Activated CD4-positive, alpha-beta T cell treated with anti-CD3 and anti-CD28 coated beads, Interleukin-2, amount 50 U/mL, for 1 hour (primary cell): ENCODE measurements around the gene TMEM225B.
"Not testable (repeated sequence)": the region's sequence is repeated elsewhere in the genome, so short reads cannot be mapped to it uniquely, and the experiment has no call there.

Source experiments
- DNase-seq: peaks from one replicate; pipeline ENCODE4 v3.0.0-alpha.2; 2020

TMEM225B gene

DNA sequence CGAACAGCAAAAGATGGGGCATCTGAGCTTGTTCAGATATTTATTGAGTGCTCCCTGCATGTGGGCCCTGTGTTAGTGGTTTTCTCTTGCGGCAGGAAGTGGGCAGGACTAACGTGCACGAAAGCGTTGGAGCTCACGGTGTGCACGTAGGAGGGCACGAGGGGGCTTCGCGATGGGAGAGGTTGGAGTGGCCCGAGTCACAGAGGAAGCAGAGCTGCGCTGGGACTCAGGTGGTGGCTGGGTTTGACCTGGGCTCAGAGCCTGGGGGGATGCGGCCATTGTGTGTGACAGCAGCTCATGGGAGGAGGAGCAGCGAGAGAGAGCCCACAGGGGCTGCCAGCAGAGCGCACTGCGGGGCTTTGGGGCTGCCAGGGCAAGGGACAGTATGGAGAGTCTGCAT, 26.4 kb downstream of the TMEM225B start:
- peak; percentile 54 for DNase-seq

DNA sequence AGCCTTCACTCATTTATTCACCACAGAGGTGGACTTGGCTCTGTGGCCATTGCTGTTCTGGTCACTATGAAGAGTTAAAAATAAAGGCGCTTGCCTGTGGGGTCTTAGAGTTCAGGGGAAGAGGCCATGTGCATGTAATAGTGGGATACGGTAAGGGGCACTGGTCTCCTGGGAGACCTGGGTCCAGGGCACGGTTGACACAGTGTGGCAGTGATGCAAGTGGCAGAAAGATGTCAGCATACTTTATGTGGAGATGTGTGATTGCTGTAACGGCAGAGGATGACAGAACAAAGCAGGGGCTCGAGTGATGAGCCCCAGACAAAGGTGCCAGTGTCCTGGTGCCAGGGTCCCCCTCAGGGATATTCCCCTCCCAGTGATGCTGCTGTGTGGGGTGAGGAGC, 27.3 kb downstream of the TMEM225B start:
- DNase-seq: no peak

DNA sequence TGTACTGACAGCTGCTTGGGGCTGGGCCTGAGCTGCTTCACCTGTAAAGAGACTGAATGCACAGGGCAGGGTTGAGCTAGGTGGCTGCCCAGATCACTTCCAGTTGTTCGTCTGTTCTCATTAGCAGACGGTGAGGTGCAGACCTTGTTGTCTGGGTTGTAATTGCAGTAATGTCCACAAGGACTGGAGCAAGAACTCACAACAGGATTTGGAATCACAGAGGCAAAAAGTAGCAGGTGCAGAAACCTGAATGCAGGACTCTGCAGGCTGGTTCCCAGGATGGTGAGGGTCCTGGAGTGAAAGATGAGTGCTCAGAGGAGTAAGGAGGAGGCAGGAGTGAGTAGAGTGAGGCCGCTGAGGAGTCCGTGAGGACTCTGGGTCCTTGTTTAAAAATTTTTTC, 27.9 kb downstream of the TMEM225B start:
- DNase-seq: no peak

DNA sequence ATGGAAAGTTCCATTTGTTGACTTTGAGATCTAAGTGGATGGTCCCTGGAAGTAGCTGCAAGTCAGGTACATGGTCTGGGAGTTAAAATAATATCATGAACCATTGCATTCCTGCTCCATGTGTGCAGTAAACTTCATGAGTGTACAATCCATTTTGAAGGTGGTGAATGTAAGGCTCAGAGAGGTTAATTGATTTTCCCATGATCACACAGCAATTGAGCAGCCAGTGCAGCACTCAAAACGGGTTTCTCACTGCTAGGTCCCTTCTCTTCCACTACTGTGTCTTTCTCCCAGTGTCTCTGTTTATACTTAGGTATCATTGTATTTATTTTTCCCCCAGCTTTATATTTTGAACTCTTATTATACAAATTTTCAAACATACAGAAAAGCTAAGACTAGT, 28.6 kb downstream of the TMEM225B start:
- DNase-seq: no peak

DNA sequence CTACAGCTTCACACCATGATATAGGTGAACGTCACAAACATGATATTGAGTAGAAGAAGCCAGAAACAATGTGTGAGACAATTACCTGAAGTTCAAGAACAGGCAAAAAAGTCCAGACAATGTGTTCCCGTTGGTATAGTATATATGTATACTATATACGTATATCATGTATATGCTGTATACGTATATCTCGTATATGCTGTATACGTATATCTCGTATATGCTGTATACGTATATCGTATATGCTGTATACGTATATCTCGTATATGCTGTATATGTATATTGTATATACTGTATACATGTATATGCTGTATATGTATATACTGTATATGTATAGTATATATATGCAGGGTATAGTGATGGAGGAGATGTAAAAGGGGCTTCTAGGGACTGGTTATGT, 29.4 kb downstream of the TMEM225B start:
- no peak for DNase-seq

DNA sequence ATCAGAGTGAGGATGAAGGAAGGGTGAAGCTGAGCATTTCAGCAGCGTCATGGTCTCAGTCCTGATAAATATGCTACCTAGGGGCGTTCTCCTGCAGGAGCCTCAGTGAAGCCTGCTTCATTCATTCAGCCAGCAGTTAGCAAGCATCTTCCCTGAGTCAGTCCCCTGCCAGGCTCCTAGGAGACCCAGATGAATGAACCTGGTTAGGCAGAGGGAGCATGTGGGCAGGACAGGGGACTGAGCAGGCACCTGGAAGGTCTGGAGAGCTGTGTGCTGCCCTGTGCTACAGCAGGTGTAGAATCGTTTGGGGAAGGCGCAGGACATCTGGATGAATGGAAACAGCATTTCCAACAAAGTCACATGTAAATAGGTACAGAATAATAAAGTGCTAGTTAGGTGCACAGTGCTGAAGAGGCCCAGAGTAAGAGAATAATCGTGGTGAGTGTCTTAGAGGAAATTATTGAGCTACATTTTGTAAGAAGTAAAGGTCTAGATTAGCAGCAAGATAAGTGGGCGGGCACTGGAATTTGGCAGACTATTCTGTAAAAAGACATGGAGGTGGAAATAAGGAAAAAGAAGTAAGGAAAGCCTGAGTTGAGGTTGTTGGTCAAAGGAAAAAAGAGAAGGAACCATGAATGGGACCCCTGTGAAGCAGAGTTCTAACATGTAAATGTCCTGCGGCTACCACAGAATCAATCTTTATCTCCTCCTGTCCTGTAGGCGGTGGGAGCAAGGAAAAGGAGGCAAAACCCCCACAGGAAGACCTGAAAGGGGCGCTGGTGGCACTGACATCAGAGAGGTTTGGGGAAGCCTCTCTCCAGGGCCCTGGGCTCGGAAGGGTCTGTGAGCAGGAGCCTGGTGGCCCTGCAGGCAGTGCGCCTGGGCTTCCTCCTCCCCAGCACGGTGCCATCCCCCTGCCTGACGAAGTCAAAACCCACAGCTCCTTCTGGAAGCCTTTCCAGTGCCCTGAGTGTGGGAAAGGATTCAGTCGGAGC, 30.7 kb downstream of the TMEM225B start:
- no peak for DNase-seq

DNA sequence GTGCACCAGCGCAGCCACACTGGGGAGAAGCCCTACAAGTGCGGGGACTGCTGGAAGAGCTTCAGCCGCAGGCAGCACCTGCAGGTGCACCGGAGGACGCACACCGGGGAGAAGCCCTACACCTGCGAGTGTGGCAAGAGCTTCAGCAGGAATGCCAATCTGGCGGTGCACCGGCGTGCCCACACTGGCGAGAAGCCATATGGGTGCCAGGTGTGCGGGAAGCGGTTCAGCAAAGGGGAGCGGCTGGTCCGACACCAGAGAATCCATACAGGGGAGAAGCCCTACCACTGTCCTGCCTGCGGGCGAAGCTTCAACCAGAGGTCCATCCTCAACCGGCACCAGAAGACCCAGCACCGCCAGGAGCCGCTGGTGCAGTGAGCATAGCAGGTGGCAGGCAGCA, 31.6 kb downstream of the TMEM225B start:
- DNase-seq: no peak

DNA sequence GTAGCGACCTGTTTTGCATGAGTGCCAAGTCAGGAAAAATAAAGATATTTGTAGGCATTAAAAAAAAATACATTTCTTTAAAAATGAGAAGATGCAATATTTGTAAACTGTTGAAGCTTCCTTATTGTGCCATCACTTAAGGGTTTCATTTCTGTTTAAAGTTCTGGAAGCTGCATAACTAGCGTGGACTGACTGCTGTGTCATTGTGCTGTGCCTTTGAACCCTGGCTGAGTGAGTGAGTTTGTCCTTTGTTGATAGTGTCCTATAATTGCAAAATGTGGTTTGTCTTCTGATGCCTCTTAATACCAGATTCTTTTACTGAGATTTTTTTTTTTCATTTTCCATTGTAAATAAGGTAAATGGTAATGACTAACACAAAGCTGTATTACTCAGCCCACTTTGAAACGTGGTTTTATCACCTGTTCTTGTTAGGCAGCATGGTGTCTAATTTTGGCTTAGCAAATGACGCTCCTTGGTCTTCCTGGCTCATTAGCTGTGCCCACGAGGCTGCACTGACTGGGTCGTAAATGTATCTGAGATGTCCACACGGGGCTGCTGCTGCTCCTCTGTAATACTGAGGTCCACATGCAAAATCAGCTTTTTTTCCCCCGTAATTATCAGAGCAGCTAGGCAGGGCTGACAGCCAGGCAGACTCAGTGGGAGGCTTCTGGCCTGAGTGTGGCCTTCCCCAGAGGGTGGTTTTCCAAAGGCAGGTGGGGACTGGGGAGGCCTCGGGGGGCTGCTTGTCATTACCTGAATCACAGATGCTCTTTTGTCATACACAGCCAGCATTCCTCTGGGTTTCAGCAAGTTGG, 33.4 kb downstream of the TMEM225B start:
- no peak for DNase-seq

DNA sequence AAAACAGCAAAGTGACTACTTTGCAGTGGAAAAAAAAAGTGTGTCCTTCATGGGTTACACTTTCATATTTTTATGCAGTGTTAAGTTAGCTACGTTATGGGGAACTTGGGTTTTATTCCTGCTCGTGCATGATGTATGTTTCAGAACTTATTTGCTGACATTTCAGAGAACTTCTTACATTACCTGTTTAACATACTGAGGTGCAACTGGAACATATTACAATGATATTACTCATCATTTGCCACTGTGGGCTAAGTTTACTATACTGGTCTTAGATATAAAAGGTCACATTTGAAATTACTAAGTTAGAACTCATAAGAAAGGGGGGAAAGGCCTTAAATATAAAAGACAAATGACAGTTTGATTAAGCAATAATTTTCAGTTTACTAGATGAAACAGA, 39.3 kb downstream of the TMEM225B start:
- DNase-seq: not testable (repeated sequence)

DNA sequence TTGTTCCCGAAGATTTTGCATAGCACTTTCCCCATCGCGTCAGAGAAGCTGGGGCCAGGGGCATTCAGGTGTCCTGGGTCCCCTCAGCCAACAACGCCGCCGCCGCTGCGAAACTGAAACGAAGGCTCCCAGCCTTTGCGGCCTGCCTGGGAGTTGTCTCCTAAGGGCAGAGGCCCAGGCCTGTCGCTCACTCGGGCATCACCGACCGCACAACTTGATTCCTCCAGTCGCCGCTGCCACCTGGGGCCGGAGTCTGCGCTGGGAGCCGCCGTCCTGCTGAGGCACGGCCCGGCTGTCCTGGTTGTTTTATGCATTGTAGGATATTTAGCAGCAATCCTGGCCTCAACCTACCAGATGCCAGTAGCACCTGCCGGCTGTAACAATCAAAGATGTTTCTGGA, 40.7 kb downstream of the TMEM225B start:
- DNase-seq: no peak

DNA sequence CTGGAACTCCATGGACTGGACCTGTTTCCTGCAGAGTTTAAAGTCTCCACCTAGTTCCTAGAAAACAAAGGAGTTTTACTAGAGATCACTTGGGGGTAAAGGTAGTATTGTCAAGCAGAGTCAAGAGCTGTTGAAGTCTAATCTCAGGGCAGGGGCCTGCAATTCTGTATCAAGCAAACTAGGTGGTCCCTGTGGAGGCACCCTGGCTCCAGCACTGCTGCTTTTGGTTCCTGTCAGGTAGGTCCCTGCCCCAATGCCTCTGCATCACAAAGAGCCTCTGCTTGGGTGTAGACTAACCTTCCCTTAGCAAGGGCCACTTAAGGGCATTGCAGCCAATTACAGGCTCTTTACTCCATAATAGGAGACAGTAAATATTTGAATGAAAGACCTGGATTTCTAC, 41.2 kb downstream of the TMEM225B start:
- no peak for DNase-seq

DNA sequence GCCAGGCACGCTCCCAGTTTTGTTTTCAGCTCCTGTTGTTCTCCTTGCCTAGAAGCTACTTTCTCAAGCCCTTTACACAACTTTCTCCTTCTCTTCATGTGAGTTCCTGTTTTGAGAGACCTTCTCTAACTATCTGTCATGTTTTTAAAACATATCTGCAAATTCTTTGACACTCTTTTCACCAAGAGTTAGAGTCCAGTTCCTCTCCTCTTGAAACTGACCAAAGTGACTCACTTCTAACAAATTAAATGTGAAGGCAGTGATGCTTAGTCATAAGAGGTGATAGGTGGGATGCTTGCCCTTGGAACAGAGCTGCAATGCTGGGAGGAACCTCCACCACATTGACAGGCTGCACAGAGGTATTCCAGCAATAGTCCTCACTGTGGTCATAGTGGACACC, 44.0 kb downstream of the TMEM225B start:
- DNase-seq: no peak

DNA sequence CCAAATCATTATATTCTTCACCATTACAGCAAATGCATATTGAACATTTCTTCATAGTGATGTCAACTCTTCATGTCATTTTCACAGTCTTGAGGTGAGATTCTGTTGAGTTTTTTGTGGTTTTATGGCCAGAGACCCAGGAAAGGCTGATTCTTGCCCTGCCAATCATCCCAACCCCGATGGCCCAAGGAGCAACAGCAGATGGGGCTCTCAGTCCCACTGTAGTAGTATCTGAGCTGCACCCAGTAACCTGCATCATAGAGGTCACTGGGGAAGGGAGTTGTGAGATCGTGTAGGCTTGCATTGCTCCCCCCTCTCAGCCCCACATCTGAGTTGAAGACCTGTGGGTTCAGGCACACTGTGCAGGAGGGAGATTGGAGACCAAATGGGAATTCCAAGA, 45.4 kb downstream of the TMEM225B start:
- DNase-seq: no peak

DNA sequence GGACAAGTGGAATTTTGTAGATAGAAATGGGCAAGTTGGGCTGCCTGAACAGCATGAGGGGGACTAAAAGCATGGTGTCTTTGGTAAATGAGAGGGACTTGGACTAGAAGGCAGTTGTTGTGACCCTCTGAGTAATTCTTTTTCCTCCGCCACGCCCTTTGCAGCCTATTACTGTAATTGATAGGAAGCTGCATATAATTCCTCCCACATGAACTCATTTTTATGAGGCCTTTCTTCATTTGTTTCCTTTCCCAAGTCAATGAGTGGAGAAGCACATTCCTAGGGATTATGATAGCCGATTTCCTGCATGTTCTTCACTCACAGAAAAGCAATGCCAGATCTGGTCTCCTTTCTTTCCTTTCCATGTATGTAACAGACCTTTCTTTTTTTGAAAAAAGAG, 46.4 kb downstream of the TMEM225B start:
- no peak for DNase-seq

DNA sequence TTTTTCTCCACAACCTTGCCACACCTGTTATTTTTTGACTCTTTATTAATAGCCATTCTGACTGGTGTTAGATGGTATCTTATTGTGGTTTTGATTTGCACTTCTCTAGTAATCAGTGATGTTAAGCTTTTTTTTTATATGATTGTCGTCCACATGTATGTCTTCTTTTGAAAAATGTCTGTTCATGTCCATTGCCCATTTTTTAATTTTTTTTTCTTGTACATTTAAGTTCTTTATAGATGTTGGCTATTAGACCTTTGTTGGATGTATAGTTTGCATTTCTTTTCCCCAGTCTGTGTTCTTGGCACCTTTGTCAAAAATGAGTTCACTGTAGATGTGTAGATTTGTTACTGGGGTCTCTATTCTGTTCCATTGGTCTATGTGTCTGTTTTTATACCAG, 47.5 kb downstream of the TMEM225B start:
- no peak for DNase-seq

DNA sequence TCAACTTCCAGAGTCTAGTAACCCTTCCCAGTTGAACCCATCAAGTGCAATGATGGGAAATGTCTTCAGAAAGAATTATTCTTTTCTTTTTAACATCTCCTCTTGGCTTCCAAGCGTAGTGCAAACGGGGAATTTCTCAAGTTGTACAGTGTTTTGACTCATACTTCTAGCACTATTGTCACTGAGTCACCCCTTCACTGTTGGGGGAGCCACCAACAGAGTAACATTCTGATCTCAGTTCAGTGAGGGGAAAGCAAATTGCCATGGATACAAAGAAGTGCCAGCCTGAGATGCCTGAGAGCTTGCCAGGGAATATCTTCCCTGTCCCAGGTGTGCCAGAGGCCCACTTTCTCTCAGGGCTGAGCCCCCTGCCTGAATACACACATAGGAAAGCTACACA, 50.8 kb downstream of the TMEM225B start:
- DNase-seq: no peak

DNA sequence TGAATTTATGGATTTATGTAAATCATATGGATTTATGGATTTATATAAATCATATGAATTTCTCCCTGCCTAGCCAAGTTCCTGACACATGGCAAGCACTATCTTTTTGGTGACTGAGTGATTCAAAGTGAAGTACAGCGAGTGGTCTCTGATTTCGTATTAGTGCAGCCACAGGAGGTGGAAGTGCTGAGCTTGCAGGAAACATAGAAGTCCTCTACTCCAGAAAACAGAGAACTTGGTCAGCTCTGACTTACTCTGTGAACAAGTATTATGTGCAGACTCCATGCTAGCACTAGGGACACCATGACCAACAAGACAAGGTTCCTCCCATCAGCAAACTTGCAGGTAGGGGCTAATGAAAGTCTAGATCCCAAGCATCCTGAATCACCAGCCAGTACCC, 53.2 kb downstream of the TMEM225B start:
- no peak for DNase-seq

DNA sequence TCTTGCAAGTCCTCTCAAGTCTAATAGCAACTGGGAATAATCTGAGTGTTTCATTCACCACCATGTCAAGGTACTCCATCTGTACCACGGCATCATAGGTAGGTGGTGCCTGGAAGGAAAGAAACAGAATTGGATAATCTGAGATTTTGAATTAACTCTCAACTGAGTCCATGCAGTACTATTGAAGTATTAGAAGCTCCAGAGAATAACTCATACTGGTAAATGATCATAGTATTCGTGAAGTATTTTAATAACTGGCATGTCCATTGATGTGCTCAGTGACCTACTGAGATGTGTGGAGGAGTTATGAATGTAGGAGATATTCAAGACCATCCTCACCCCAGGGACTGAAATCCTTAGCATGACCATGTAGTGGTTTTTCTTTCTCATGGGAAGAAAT, 54.6 kb downstream of the TMEM225B start:
- DNase-seq: no peak

DNA sequence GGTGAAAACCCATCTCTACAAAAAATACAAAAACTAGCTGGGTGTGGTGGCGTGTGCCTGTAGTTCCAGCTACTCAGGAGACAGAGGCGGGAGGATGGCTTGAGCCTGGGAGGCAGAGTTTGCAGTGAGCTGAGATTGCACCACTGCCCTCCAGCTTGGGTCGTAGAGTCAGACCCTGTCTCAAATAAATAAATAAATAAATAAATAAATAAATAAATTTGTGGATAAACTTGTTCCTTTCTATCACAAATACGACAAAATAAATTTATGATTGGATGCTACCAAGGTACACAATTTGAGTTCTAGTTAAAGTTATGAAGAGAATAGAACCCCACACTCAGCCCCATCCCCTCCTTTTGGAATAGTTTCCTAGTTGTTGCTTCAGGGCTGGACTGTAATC, 55.2 kb downstream of the TMEM225B start:
- not testable (repeated sequence) for DNase-seq

DNA sequence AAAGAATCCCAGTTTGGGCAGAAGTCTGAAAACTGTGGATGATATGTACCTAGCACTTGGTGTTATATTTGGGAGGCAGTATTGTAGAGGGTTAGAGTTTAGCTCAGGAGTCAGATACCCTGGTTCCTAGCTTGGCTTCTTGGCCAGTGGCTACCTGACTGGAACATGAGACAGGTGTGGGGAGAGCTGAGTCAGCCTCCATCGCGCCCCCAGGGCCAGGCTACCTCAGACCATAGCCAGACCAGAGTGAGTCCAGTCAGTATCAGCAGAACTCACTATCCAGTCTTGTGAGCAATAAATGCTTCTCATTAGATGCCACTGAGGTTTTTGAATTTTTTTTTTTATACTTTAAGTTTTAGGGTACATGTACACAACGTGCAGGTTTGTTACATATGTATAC, 55.7 kb downstream of the TMEM225B start:
- DNase-seq: no peak

DNA sequence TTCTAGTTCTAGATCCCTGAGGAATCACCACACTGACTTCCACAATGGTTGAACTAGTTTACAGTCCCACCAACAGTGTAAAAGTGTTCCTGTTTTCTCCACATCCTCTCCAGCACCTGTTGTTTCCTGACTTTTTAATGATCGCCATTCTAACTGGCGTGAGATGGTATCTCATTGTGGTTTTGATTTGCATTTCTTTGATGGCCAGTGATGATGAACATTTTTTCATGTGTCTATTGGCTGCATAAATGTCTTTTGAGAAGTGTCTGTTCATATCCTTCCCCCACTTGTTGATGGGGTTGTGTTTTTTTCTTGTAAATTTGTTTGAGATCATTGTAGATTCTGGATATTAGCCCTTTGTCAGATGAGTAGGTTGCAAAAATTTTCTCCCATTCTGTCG, 56.6 kb downstream of the TMEM225B start:
- not testable (repeated sequence) for DNase-seq

DNA sequence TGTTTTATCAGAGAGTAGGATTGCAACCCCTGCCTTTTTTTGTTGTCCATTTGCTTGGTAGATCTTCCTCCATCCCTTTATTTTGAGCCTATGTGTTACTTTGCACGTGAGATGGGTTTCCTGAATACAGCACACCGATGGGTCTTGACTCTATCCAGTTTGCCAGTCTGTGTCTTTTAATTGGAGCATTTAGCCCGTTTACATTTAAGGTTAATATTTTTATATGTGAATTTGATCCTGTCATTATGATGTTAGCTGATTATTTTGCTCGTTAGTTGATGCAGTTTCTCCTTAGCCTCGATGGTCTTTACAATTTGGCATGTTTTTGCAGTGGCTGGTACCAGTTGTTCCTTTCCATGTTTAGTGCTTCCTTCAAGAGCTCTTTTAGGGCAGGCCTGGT, 59.8 kb downstream of the TMEM225B start:
- not testable (repeated sequence) for DNase-seq
